Right cardiac atrium (tissue), 5 donors: ENCODE data around the gene OR52D1. TPM values are rescaled to one million over a fixed set of nuclear protein-coding genes. Genes with fewer than 3 reads are reported as not detected.

Source experiments
- ATAC-seq, 2 donors: fragments of 200-7000 bp; cut with Tn5 transposase; one replicate each; pipeline versions ENCODE4 v1.8.0 to v1.9.1; 2020; ENCODE audit warnings: moderate library complexity in 2 of 2, mild to moderate bottlenecking in 1 of 2
- DNase-seq, 3 donors: peaks; one replicate each; pipeline ENCODE4 v3.0.0-alpha.2; 2020
- H3K27ac ChIP-seq: one replicate; pipeline ENCODE4 v1.5.1; 2013; ENCODE audit warnings: mild to moderate bottlenecking, low read length, control low read depth, moderate library complexity
- H3K27me3 ChIP-seq: one replicate; pipeline ENCODE4 v1.6.1; 2013; ENCODE audit not compliant: control insufficient read depth, insufficient read depth
- H3K4me1 ChIP-seq: one replicate; pipeline ENCODE4 v1.6.1; 2013; ENCODE audit warnings: low read length; ENCODE audit not compliant: control insufficient read depth, insufficient read depth
- H3K4me3 ChIP-seq: one replicate; pipeline ENCODE4 v1.5.1; 2013; ENCODE audit warnings: low read length, control low read depth
- H3K9me3 ChIP-seq: one replicate; pipeline ENCODE4 v1.6.1; 2013; ENCODE audit warnings: low read length; ENCODE audit not compliant: control insufficient read depth
- WGBS: extraction: QIAGEN DNeasy Blood & Tissue Kit; methylation state at CpG from one replicate; pipeline ENCODE4 v1.1.7; 2013; 5-methylcytosine and 5-hydroxymethylcytosine counted together
- intact Hi-C, 4 donors: fragments of 100-400 bp; cut with DNase I; formaldehyde crosslinking; loops; one replicate each; pipeline versions ENCODE4 v1.11.0 to v1.14.0; 2022 to 2023
- polyA plus RNA-seq: library from polyadenylated mRNA; stranded (reverse); fragments of 200-250 nt; gene quantifications from one replicate; pipeline ENCODE4 v1.2.3, GENCODE V29; 2013
- total RNA-seq, 4 donors: library from RNA; stranded (reverse); fragmentation: NEBNext Ultra II Directional; extraction: Animal tissue kit (Norgen Biotek cat#: 25700); gene quantifications; one replicate each; pipeline ENCODE4 v1.2.1, GENCODE V29; 2021
- donor health status: healthy with polysubstance abuse.
- donor health status: DM: no; HTN: yes; CAD: no.
- donor health status: DM: no; HTN: no; CAD: no.
- donor health status: DM: no; HTN: yes; CAD: no; lungs with severe emphysema.
- donor health status: DM: yes; HTN: yes; CAD: no.

Gene OR52D1
- total and polyA plus RNA-seq, 5 donors: not detected

DNA sequence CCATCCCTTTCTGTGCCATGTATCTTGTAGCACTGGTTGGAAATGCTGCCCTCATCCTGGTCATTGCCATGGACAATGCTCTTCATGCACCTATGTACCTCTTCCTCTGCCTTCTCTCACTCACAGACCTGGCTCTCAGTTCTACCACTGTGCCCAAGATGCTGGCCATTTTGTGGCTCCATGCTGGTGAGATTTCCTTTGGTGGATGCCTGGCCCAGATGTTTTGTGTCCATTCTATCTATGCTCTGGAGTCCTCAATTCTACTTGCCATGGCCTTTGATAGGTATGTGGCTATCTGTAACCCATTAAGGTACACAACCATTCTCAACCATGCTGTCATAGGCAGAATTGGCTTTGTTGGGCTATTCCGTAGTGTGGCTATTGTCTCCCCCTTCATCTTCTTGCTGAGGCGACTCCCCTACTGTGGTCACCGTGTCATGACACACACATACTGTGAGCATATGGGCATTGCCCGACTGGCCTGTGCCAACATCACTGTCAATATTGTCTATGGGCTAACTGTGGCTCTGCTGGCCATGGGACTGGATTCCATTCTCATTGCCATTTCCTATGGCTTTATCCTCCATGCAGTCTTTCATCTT lies 414 bp downstream of the OR52D1 start:
- DNase-seq (no peak), ATAC-seq (no peak)
- Histone ChIP-seq H3K27ac (no peak overlapping the region), H3K4me1 (no peaks in the 10 kb centered on the region), H3K9me3 (no peaks in the 10 kb centered on the region), H3K4me3 (no peak overlapping the region), H3K27me3 (no peaks in the 10 kb centered on the region)
- intact Hi-C loops: no loop called here
- whole genome bisulfite sequencing: 95% methylated on average over 4 of the region's 4 CpGs

DNA sequence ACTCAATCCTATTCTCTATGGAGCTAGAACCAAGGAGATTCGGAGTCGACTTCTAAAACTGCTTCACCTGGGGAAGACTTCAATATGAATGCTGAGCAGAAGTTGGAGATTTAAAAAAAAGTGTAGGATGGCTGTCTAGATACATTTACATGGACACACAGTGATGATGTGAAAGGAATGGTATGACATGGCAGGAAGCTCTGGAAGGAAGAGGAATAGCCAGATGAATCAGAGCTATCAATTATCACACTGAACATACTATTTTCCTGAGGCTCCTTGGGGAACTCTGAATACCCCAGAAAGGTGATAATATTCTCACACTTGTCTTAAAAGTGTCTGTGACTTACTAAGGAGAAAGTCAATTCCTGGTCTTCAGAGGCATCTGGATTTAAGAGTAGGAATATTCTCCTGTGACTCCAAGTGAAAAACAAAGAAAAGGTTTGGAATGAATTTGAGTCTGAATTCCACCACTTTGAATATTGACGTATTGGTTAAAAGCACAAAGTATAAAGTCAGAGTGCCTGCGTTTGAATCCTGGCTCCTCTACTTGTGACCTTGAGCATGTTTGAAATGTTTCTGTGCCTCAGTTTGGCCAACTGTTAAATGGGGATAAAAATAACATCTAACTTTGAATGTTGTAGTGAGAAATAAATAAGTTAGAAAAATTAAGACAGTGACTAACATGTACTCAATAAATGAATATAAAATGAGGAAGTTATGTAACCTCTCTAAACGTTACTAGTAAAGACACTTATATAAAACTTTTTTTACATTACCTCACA lies 1.3 kb downstream of the OR52D1 start:
- Histone ChIP-seq H3K4me1 (no peaks in the 10 kb centered on the region), H3K27me3 (no peaks in the 10 kb centered on the region), H3K4me3 (no peak overlapping the region), H3K27ac (no peak overlapping the region), H3K9me3 (no peaks in the 10 kb centered on the region)
- DNase-seq (no peak), ATAC-seq (no peak)
- WGBS: 54% methylated on average over 5 of the region's 5 CpGs
- intact Hi-C loops: no loop called here

DNA sequence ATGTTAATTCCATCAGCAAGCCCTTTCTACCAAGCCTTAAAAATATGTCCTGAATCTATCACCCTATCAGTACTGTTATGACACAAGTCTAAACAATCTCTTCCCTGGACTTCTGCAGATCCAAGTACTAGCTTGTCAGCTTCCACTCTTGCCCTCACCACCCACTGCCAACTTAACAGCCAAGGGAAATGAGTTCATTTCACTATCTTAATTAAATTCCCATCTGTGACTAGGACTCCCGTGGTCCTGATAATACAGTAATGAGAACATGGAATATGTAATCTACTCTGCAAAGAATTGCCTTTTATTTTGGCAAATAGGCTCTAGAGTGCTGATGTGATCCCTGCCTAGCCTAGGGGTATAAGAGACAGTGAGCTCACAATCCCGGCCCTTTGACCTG lies 11.2 kb downstream of the OR52D1 start:
- Histone ChIP-seq H3K4me1 (no peaks in the 10 kb centered on the region), H3K27ac (no peak overlapping the region), H3K27me3 (no peaks in the 10 kb centered on the region), H3K4me3 (no peak overlapping the region), H3K9me3 (no peaks in the 10 kb centered on the region)
- DNase-seq (no peak), ATAC-seq (peak in 1 of 2 donors; percentile 71)
- intact Hi-C loops: no loop called here
- 41% methylated on average over 2 of the region's 2 CpGs for WGBS

DNA sequence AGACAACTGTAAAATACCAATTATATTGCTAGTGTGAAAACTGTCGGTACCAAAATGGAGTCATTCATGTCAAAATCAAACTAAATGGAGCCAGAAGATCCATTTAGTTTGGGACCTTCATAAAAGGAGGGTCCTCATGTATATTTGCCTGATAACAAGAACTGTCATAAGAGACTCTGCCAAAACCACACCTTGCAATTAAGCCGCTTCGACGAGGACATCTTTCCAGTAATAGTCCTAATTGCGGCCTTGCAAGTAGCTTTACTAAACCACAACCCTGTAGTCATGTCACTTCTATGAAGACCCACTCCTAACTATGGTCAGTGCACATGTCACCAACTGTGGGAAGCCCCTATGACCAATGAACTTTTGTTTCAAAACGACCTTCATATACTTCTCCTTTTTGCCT lies 11.9 kb downstream of the OR52D1 start:
- 87% methylated on average over 6 of the region's 6 CpGs for WGBS
- Histone ChIP-seq H3K4me3 (no peak overlapping the region), H3K4me1 (no peaks in the 10 kb centered on the region), H3K9me3 (no peaks in the 10 kb centered on the region), H3K27ac (no peak overlapping the region), H3K27me3 (no peaks in the 10 kb centered on the region)
- ATAC-seq (no peak), DNase-seq (no peak)
- intact Hi-C loops: no loop called here

DNA sequence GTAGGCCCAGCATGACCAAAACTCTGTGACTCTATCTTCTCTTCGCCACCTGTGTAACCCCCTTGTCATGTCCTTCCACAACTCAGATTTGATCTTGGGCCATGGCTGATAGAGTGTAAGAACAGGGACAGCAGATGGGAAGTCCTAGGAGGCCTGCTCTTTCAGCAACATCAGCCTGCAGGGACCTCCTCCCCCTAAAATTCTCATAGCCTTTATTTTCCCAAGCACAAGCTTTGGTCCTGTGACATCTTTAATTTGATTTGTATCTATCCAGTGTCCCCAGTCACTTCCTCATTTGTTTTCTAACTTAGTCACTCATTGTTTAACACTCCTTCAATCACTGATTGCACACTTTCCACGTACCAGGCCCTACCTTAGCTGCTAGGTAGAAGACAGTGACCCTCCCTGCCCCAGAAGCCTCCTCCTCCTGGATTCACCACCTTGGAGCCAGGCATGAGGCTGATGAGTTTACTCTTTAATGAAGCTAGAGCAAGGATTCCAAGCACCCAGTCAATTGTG lies 16.0 kb downstream of the OR52D1 start:
- intact Hi-C loops: no loop called here
- Histone ChIP-seq H3K27me3 (no peaks in the 10 kb centered on the region), H3K27ac (no peak overlapping the region), H3K9me3 (no peaks in the 10 kb centered on the region), H3K4me1 (no peaks in the 10 kb centered on the region), H3K4me3 (no peak overlapping the region)
- 83% methylated on average over 2 of the region's 2 CpGs for WGBS
- DNase-seq (no peak), ATAC-seq (no peak)

DNA sequence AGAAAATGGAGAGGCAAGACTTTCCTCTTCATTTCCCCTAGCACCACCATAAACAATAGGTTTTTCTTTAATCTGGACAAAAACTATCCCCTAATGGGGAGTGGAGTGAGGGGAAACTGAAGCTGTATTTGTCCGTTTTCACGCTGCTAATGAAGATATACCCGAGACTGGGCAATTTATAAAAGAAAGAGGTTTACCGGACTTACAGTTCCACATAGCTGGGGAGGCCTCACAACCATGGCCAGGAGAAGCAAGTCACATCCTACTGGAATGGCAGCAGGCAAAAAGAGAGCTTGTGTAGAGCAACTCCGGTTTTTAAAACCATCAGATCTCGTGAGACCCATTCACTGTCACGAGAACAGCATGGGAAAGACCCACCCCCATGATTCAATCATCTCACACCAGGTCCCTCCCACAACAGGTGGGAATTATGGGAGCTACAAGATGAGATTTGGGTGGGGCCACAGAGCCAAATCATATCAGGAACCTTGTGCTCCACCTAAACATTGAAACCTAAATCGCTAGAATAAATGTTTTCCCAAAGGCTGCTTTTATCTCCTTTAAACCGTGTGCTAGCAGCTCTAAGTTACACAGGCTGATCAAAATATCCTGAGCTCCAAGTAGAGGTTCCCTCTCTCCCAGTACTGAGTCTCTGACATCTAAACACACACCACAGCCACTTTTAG lies 17.0 kb downstream of the OR52D1 start:
- WGBS: 87% methylated on average over 9 of the region's 9 CpGs
- DNase-seq (no peak), ATAC-seq (no peak)
- H3K9me3 ChIP-seq: no peaks in the 10 kb centered on the region
- H3K27ac ChIP-seq: no peak overlapping the region
- intact Hi-C loops: no loop called here
- no peaks in the 10 kb centered on the region for H3K27me3 ChIP-seq
- no peak overlapping the region for H3K4me3 ChIP-seq
- no peaks in the 10 kb centered on the region for H3K4me1 ChIP-seq

DNA sequence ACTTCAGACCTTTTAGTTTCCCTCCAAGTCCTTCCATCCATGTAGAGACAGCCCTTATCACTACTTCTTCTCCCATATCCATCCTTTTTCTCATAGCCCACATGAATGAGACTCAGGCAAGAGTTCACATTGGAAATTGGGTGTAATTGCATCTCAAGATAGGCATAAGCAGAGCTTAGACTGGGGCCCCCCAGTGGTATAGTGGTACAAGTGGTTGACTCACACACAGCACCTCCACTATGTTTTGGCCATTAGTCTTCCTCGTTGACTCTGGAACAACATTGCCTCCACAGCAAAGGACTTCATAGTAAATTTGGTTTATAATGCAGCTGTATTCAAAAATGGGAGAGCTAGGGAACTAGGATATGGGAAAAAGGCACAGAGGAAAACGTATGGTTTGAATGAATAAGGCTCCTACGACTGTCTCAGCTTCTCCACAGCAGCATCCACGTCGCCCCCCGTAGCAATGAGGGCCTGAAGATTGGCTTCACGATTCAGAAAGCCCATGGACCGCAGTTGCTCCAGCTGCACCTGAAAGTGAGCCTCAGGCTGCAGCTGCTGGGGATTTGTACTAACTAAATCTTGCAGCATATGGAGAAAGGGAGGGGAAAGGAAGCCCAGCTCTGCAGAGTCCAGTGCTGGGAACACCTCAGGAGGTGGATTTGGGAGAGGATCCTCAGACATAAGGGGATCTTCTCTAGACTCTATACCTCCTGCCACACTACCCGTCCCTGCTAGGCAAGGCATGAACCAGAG lies 18.9 kb downstream of the OR52D1 start:
- no peaks in the 10 kb centered on the region for H3K4me1 ChIP-seq
- no peaks in the 10 kb centered on the region for H3K27me3 ChIP-seq
- DNase-seq (no peak), ATAC-seq (no peak)
- intact Hi-C loops: no loop called here
- no peaks in the 10 kb centered on the region for H3K9me3 ChIP-seq
- 83% methylated on average over 9 of the region's 9 CpGs for WGBS
- no peak overlapping the region for H3K4me3 ChIP-seq
- H3K27ac ChIP-seq: no peak overlapping the region

DNA sequence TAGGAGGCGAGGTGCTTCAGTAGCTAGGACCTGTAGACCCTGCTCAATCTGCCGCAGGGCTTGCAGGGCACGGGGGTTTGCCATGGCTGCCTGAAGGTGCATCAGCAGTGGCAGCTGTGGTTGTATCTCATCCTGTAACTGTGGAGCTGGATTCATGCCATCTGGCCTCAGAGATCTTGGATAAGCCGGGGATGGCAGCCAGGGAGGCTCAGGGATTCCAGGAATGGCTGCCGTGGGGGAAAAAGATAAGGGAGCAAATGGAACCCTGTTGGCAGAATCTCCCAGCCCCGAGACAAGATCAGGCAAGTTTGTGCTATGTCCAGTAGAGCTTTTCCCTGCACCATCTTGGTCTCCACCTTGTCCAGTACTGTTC lies 19.4 kb downstream of the OR52D1 start:
- 56% methylated on average over 6 of the region's 6 CpGs for WGBS
- DNase-seq: no peak
- Histone ChIP-seq H3K4me1 (no peaks in the 10 kb centered on the region), H3K27ac (no peak overlapping the region), H3K4me3 (no peak overlapping the region), H3K9me3 (no peaks in the 10 kb centered on the region), H3K27me3 (no peaks in the 10 kb centered on the region)
- no peak for ATAC-seq
- intact Hi-C loops: no loop called here

DNA sequence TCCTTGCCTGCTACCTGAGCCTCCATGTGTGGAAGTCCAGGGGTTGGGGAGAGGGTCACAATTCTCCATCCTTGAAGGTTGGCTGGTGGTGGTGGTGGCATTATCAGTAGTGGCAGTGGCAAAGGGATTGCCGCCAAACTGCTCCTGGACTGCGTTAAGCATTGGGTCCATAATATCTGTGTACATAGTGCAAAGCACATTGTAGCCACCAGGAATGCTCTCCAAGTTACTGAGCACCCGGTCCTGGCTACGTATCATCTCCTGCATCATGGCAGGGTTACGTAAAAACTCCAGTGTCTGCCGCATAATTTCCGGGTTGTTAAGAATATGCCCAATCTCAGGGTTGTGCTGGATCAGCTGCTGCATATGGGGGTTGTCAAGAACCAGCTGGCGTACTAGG lies 20.1 kb downstream of the OR52D1 start:
- 95% methylated on average over 8 of the region's 8 CpGs for WGBS
- ATAC-seq (no peak), DNase-seq (no peak)
- Histone ChIP-seq H3K27ac (no peak overlapping the region), H3K27me3 (no peaks in the 10 kb centered on the region), H3K4me3 (no peak overlapping the region), H3K4me1 (no peaks in the 10 kb centered on the region), H3K9me3 (no peaks in the 10 kb centered on the region)
- intact Hi-C loops: no loop called here

DNA sequence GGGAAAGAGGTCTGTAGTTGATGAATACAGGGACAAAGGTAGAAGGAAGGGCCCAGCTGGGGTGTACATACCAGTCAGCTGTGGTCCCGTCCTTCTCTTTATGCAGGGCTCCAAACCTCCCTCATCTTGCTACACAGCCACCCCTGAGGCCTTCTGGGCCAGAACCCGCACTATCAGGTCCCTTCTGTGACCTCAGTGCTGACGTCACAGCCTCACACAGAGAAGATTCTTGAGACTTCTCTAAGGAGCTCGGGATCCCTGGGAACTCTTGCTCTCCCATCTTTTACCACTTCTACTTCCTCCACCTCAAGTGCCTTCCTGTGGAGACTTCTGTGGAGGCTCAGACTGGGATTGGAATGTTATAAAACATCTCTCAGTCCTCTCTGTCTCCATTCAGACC lies 21.3 kb downstream of the OR52D1 start, which contains the start of gene UBQLN3:
Gene UBQLN3, minus strand, starts transcription at position 155 of the 400 bp plus-strand sequence. CDS start 399 bp downstream, outside the sequence.
- no peak within 1 kb of the TSS for H3K4me3 ChIP-seq
- no peaks in the 10 kb centered on the region for H3K27me3 ChIP-seq
- ATAC-seq: no peak
- H3K4me1 ChIP-seq: no peaks in the 10 kb centered on the region
- intact Hi-C loops: no loop called here
- DNase-seq: no peak
- H3K9me3 ChIP-seq: no peaks in the 10 kb centered on the region
- H3K27ac ChIP-seq: no peak within 1 kb of the TSS
- 84% methylated on average over 4 of the region's 4 CpGs for WGBS

DNA sequence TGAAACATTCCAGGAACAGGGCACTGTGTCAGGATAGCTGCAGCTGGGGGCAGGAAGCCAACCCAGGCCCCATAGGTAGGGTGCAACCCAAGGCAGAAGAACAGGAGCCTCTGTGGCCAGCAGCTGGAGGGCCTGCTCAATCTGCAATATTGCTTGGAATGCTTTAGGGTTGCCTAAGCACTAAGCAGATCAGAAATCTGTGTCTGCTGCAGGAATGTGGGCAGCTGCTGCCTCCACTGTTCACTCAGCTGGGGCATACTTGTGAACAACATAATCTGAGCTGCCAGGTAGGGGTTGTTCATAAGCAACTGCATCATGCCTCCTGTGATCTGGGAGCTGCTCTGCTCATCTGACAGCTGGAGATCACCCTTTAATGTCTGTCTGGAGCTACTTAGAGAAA lies 26.4 kb downstream of the OR52D1 start:
- Histone ChIP-seq H3K27me3 (no peaks in the 10 kb centered on the region), H3K4me1 (no peaks in the 10 kb centered on the region), H3K4me3 (no peak overlapping the region), H3K9me3 (no peaks in the 10 kb centered on the region), H3K27ac (no peak overlapping the region)
- ATAC-seq (no peak), DNase-seq (no peak)
- intact Hi-C loops: no loop called here
